Coronary artery (tissue), 2 donors: Measurements from ENCODE around the gene NUDT3.
A peak's percentile ranks its signal among the peaks of the same experiment; 100 is the strongest.

ENCODE experiments used
- DNase-seq: peaks from one replicate; pipeline ENCODE4 v3.0.0-alpha.2; 2017; ENCODE audit warnings: low spot score
- H3K27ac ChIP-seq, 2 donors: fragments of 200-600 bp; sonication (generic); one replicate each; pipeline ENCODE4 v1.5.1; 2016 to 2019
- H3K4me3 ChIP-seq: fragments of 200-600 bp; sonication (generic); 2 replicates; pipeline ENCODE4 v1.5.1; 2016; ENCODE audit warnings: mild to moderate bottlenecking, moderate library complexity
- TF ChIP-seq, protein P1 (sequence below): fragments of 200-600 bp; sonication (generic); IDR thresholded peaks from one replicate; pipeline ENCODE4 v1.5.1; 2019; ENCODE audit warnings: antibody characterized with exemption

The NUDT3 gene

DNA sequence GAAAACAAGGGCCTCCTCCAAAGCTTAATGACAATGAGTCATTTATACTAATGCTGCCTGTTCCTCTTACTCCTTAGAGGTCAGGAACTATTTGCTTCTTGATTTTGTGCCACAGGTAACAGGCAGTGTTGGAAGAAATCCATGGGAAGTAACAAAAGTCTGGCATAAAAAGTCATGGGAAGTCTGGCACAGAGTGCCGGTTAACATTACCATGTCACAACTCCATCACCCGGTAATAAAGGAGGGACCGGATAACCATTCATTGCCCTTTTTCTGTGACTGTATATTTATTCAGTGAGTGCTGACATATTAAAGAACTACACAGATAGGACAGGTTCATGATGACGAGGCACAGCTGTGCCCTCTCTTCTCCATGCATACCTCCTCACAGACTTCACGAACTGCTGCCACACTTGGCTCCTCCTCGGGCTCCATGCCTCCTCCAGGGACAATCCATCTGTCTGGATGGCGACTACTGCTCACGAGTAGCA lies 50.9 kb downstream of the NUDT3 start:
- TF ChIP-seq, protein P1, sequence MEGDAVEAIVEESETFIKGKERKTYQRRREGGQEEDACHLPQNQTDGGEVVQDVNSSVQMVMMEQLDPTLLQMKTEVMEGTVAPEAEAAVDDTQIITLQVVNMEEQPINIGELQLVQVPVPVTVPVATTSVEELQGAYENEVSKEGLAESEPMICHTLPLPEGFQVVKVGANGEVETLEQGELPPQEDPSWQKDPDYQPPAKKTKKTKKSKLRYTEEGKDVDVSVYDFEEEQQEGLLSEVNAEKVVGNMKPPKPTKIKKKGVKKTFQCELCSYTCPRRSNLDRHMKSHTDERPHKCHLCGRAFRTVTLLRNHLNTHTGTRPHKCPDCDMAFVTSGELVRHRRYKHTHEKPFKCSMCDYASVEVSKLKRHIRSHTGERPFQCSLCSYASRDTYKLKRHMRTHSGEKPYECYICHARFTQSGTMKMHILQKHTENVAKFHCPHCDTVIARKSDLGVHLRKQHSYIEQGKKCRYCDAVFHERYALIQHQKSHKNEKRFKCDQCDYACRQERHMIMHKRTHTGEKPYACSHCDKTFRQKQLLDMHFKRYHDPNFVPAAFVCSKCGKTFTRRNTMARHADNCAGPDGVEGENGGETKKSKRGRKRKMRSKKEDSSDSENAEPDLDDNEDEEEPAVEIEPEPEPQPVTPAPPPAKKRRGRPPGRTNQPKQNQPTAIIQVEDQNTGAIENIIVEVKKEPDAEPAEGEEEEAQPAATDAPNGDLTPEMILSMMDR: no peak
- Histone ChIP-seq H3K4me3 (no peak overlapping the region), H3K27ac (peak overlapping the region in 1 of 2 donors; percentile 49)
- no peak for DNase-seq

DNA sequence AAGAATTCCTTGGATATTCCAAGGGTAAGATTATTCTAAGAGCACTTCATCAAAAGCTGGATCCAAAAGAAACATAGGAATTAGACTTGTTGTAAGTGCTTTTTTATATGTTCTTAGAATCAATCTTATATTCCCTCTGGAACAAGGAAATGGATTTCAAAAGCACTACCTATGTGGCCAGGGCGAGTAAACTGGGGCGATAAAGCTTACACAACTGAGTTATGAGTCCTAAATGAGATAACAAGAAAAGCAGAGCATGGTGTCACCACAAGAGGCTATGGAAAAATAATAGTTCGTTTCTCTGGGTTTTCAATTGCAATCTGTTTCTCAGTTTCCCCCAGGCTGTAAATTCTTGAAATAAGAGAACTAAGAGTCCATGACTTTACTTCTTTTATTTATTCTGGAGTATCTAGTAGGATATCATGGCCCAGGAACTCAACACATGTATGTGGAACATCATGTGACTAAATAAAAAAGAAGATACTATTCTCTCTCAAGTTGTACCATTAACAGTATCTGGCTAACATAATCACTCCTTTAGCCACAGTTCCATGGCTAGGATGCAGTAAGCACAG lies 51.5 kb downstream of the NUDT3 start:
- H3K27ac ChIP-seq: peak overlapping the region in 1 of 2 donors; percentile 49
- TF ChIP-seq, protein P1: no peak
- DNase-seq: no peak
- no peak overlapping the region for H3K4me3 ChIP-seq

DNA sequence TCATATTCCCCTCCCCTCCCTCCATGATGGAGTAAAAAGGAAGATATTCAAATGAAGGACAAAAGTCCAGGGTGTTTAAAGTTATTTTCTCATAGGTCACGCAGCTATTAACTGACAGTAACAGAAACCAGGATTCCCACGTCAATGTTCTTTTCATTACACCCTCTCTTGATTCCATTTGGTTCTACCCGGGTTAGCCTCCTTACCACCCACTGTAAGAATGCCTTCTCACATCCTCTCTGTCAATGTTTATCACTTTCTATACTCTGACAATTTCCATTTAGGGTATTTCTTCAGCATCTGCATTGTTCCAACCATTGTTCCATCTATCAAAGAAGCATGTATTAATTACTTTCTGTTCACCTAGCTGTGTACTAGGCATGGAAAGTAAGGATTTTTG lies 52.1 kb downstream of the NUDT3 start:
- H3K4me3 ChIP-seq: no peak overlapping the region
- DNase-seq: no peak
- TF ChIP-seq, protein P1: no peak
- no peak overlapping the region for H3K27ac ChIP-seq

DNA sequence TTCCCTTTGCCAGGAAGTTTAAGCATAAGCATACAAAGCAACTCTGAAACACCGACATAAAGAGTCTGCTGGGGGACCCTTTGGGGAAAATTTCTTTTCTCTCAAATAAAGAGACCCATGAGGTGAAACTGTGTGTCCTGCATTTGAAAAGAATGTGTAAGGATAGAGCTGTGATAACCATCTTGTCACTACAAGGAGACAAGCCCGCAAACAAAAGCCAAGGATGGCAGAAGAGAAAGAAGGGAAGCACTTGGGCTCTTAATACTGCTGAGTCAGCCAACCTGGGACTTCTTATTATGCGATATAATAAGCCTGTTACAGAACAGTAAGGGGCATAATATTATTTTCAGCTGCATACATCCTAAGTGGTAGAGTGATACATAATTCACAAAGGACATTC lies 52.5 kb downstream of the NUDT3 start:
- TF ChIP-seq, protein P1: no peak
- H3K27ac ChIP-seq: no peak overlapping the region
- H3K4me3 ChIP-seq: no peak overlapping the region
- DNase-seq: no peak

DNA sequence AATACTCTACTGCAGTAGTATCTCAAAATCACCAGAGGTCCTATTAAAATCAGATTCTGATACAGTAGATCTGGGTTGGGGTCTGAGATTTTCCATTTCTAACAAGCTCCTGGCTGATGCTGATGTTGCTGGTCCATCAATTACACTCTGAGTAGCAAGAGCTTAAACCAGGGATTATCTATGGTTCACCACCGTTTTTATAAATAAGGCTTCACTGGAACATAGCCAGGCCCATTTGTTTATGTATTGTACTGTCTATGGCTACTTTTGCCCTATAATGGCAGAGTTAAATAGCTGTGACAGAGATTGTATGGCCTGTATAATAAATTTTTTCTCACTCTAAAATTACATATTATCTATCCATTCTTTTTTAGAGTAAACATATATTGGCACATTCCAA lies 53.0 kb downstream of the NUDT3 start:
- Histone ChIP-seq H3K4me3 (no peak overlapping the region), H3K27ac (no peak overlapping the region)
- TF ChIP-seq, protein P1: no peak
- no peak for DNase-seq

DNA sequence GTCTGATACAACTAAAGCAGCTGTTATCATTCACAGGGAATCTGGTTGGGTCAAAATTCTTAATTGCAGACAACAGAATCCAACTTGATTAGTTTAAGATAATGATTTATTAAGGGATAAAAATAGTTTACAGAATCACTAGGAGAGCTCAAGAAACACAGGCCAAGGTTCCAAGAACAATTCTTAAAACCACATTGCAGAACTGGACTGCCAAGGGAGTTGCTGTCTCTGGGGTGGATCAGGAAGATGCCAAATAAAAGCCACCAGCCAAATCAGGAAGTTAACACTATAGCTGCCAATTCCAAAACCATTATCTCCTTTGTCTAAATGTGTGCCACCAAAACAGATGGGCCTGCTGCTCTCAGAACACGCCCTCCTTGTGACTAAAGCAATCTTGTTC lies 53.7 kb downstream of the NUDT3 start:
- DNase-seq: no peak
- Histone ChIP-seq H3K4me3 (no peak overlapping the region), H3K27ac (peak overlapping the region in 1 of 2 donors; percentile 21)
- TF ChIP-seq, protein P1: no peak

DNA sequence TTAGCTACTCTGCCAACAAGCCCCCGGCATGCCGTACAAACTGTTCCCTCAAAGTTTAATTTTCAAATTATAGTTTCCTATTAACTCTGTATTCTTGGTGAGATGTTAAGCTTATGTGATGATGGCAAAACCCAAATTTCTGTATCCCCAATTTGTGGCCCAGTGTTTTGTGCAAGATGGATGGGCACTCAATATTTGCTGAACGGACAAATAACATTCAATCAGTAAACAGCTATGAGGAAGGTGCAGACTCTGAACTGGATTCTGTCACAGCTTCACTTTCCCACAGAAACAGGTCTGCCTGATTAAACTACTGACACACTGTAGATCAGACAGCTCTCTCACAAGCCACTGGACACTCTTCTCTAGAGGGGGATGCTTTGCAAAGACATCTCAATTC lies 54.1 kb downstream of the NUDT3 start:
- H3K4me3 ChIP-seq: no peak overlapping the region
- TF ChIP-seq, protein P1: no peak
- no peak for DNase-seq
- H3K27ac ChIP-seq: peak overlapping the region in 1 of 2 donors; percentile 21
